ENCODE results near the gene BCKDHA.
"Not testable (repeated sequence)": the region's sequence is repeated elsewhere in the genome, so short reads cannot be mapped to it uniquely, and the experiment has no call there.

BCKDHA gene

GRCh38 chr19:41447732-41448332 is 50.2 kb downstream of the BCKDHA start:
- DNase-seq, result no peak

GRCh38 chr19:41449079-41449864 is 51.7 kb downstream of the BCKDHA start:
- TF ChIP-seq GATA1 (IDR thresholded peaks at IDR 0.05; ENCODE audit: low read depth, low read length), result no peak
- TF ChIP-seq POLR2A (IDR thresholded peaks at IDR 0.05; ENCODE audit: low read length), result no peak
- DNase-seq, result peak; percentile 61 to 78

More at GRCh38 chr19:41447732-41448332, 50.2 kb downstream of the BCKDHA start:
- TF ChIP-seq GATA1 (IDR thresholded peaks at IDR 0.05; ENCODE audit: low read depth, low read length) (no peak), POLR2A (IDR thresholded peaks at IDR 0.05; ENCODE audit: low read length) (no peak)

GRCh38 chr19:41449865-41450178 is 52.2 kb downstream of the BCKDHA start:
- TF ChIP-seq GATA1 (IDR thresholded peaks at IDR 0.05; ENCODE audit: low read depth, low read length), result no peak
- no peak for DNase-seq

GRCh38 chr19:41452584-41453275 is 55.1 kb downstream of the BCKDHA start:
- no peak for DNase-seq
- no peak for TF ChIP-seq GATA1 (IDR thresholded peaks at IDR 0.05; ENCODE audit: low read depth, low read length)
- TF ChIP-seq POLR2A (IDR thresholded peaks at IDR 0.05; ENCODE audit: low read length), result no peak

- TF ChIP-seq GATA1 (IDR thresholded peaks at IDR 0.05; ENCODE audit: low read depth, low read length), result no peak
- TF ChIP-seq POLR2A (IDR thresholded peaks at IDR 0.05; ENCODE audit: low read length), result no peak
- DNase-seq, result no peak
Observed at GRCh38 chr19:41455936-41456335, 58.3 kb downstream of the BCKDHA start.

GRCh38 chr19:41456342-41456918 is 58.8 kb downstream of the BCKDHA start:
- no peak for DNase-seq
- TF ChIP-seq GATA1 (IDR thresholded peaks at IDR 0.05; ENCODE audit: low read depth, low read length) (no peak), POLR2A (IDR thresholded peaks at IDR 0.05; ENCODE audit: low read length) (no peak)

- TF ChIP-seq GATA1 (IDR thresholded peaks at IDR 0.05; ENCODE audit: low read depth, low read length), result no peak
- TF ChIP-seq POLR2A (IDR thresholded peaks at IDR 0.05; ENCODE audit: low read length), result no peak
- DNase-seq, result no peak
Observed at GRCh38 chr19:41457241-41457640, 59.6 kb downstream of the BCKDHA start.

GRCh38 chr19:41462497-41462896 is 64.9 kb downstream of the BCKDHA start:
- no peak for TF ChIP-seq POLR2A (IDR thresholded peaks at IDR 0.05; ENCODE audit: low read length)
- TF ChIP-seq GATA1 (IDR thresholded peaks at IDR 0.05; ENCODE audit: low read depth, low read length), result no peak
- DNase-seq, result no peak

GRCh38 chr19:41463257-41464256 is 65.9 kb downstream of the BCKDHA start:
- not testable (repeated sequence) for DNase-seq
